Astrocyte (in vitro differentiated cells and primary cell): ENCODE data around the gene COX8C. TPM values are rescaled to one million over a fixed set of nuclear protein-coding genes. Genes with fewer than 3 reads are reported as not detected.

Experiments
- DNase-seq: peaks from one replicate; pipeline ENCODE4 v3.0.0-alpha.2; 2010; ENCODE audit warnings: low read depth
- FAIRE-seq: peaks from 2 replicates; lab custom pipeline; 2011; peaks lifted over from hg19 to GRCh38; lab: Jason Lieb, UNC
- H2AFZ ChIP-seq: 2 replicates; pipeline ENCODE4 v1.6.0; 2012; ENCODE audit warnings: low read depth, low read length, inconsistent platforms
- H3K27ac ChIP-seq: 2 replicates; pipeline ENCODE4 v1.5.1; 2011; ENCODE audit warnings: low read depth, low read length, inconsistent platforms
- H3K27me3 ChIP-seq: 2 replicates; pipeline ENCODE4 v1.6.0; 2011; ENCODE audit warnings: low read length, inconsistent platforms; ENCODE audit not compliant: insufficient read depth
- H3K36me3 ChIP-seq: 2 replicates; pipeline ENCODE4 v1.5.1; 2011; ENCODE audit warnings: low read length, inconsistent platforms; ENCODE audit not compliant: insufficient read depth
- H3K4me1 ChIP-seq: 2 replicates; pipeline ENCODE4 v1.5.1; 2011; ENCODE audit warnings: low read length, inconsistent platforms; ENCODE audit not compliant: insufficient read depth
- H3K4me2 ChIP-seq: 2 replicates; pipeline ENCODE4 v1.6.0; 2012; ENCODE audit warnings: low read length, inconsistent platforms
- H3K4me3 ChIP-seq: 2 replicates; pipeline ENCODE4 v1.5.1; 2011; ENCODE audit warnings: low read depth, mild to moderate bottlenecking, low read length, inconsistent platforms; ENCODE audit not compliant: insufficient read depth
- H3K79me2 ChIP-seq: 2 replicates; pipeline ENCODE4 v1.6.0; 2012; ENCODE audit warnings: mild to moderate bottlenecking, low read length, inconsistent platforms; ENCODE audit not compliant: insufficient read depth
- H3K9ac ChIP-seq: 2 replicates; pipeline ENCODE4 v1.6.0; 2012; ENCODE audit warnings: mild to moderate bottlenecking, low read length, inconsistent platforms
- H3K9me3 ChIP-seq: 2 replicates; pipeline ENCODE4 v1.5.1; 2012; ENCODE audit warnings: low read depth, mild to moderate bottlenecking, low read length, inconsistent platforms; ENCODE audit not compliant: insufficient read depth
- H4K20me1 ChIP-seq: 2 replicates; pipeline ENCODE4 v1.6.0; 2012; ENCODE audit warnings: low read length, inconsistent platforms; ENCODE audit not compliant: insufficient read depth
- H3K27ac Mint-ChIP-seq: one replicate; pipeline ENCODE4 v1.8.0; 2021; ENCODE audit warnings: mild to moderate bottlenecking, mixed read lengths; ENCODE audit not compliant: unreplicated experiment
- H3K27me3 Mint-ChIP-seq: one replicate; pipeline ENCODE4 v1.8.0; 2021; ENCODE audit warnings: low read depth, mixed read lengths; ENCODE audit not compliant: unreplicated experiment
- H3K36me3 Mint-ChIP-seq: one replicate; pipeline ENCODE4 v1.8.0; 2021; ENCODE audit warnings: low read depth, mixed read lengths; ENCODE audit not compliant: unreplicated experiment
- H3K4me1 Mint-ChIP-seq: one replicate; pipeline ENCODE4 v1.8.0; 2021; ENCODE audit warnings: low read depth, mixed read lengths; ENCODE audit not compliant: unreplicated experiment
- H3K4me3 Mint-ChIP-seq: one replicate; pipeline ENCODE4 v1.8.0; 2021; ENCODE audit warnings: mild to moderate bottlenecking, moderate library complexity, mixed read lengths; ENCODE audit not compliant: unreplicated experiment
- H3K9me3 Mint-ChIP-seq: one replicate; pipeline ENCODE4 v1.8.0; 2021; ENCODE audit warnings: mild to moderate bottlenecking, mixed read lengths; ENCODE audit not compliant: unreplicated experiment
- EZH2 ChIP-seq: IDR thresholded peaks from 2 replicates; pipeline ENCODE4 v1.6.1; 2012; ENCODE audit warnings: mild to moderate bottlenecking, low read length, inconsistent platforms; ENCODE audit not compliant: insufficient read depth
- total RNA-seq: library from RNA; stranded (reverse); gene quantifications from 2 replicates; pipeline ENCODE4 v1.2.1, GENCODE V29; 2021
- TF ChIP-seq, protein P1 (sequence below): IDR thresholded peaks from 2 replicates; pipeline ENCODE4 v1.5.1; 2011; ENCODE audit warnings: low read depth, mild to moderate bottlenecking, inconsistent platforms, low read length, moderate library complexity; ENCODE audit not compliant: insufficient read depth

The COX8C gene
- total RNA-seq, 1 donor from 2014 or later: not detected

DNA sequence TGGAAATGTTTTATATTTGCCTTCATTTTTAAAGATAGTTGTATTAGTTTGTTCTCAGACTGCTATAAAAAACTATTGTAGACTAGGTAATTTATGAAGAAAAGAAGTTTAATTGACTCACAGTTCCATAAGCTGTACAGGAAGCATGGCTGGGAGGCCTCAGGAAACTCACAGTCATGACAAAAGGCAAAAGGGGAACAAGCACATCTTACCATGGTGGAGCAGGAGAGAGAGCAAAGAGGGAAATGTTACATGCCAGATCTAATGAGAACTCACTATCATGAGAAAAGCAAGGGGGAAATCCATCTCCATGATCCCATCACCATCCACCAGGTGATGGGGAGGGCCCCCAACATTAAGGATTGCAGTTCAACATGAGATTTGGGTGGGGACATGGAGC lies 48.2 kb downstream of the COX8C start:
- no peaks in the 10 kb centered on the region for H3K36me3 ChIP-seq
- H3K79me2 ChIP-seq: no peaks in the 10 kb centered on the region
- no peak for FAIRE-seq
- Mint-ChIP-seq H3K4me3 (no peak overlapping the region), H3K9me3 (peaks cover 2% of the 10 kb centered on the region), H3K27me3 (no peaks in the 10 kb centered on the region), H3K36me3 (no peaks in the 10 kb centered on the region), H3K4me1 (no peaks in the 10 kb centered on the region), H3K27ac (no peak overlapping the region)
- no peak for DNase-seq
- no peaks in the 10 kb centered on the region for H4K20me1 ChIP-seq
- TF ChIP-seq, protein P1, sequence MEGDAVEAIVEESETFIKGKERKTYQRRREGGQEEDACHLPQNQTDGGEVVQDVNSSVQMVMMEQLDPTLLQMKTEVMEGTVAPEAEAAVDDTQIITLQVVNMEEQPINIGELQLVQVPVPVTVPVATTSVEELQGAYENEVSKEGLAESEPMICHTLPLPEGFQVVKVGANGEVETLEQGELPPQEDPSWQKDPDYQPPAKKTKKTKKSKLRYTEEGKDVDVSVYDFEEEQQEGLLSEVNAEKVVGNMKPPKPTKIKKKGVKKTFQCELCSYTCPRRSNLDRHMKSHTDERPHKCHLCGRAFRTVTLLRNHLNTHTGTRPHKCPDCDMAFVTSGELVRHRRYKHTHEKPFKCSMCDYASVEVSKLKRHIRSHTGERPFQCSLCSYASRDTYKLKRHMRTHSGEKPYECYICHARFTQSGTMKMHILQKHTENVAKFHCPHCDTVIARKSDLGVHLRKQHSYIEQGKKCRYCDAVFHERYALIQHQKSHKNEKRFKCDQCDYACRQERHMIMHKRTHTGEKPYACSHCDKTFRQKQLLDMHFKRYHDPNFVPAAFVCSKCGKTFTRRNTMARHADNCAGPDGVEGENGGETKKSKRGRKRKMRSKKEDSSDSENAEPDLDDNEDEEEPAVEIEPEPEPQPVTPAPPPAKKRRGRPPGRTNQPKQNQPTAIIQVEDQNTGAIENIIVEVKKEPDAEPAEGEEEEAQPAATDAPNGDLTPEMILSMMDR: no peak
- TF ChIP-seq EZH2: no peak
- H3K4me2 ChIP-seq: no peak overlapping the region
- H3K4me3 ChIP-seq: no peak overlapping the region
- no peaks in the 10 kb centered on the region for H3K9me3 ChIP-seq
- no peak overlapping the region for H3K27ac ChIP-seq
- H3K27me3 ChIP-seq: no peaks in the 10 kb centered on the region
- H2AFZ ChIP-seq: no peak overlapping the region
- H3K4me1 ChIP-seq: no peaks in the 10 kb centered on the region
- H3K9ac ChIP-seq: no peak overlapping the region

- H3K4me3 ChIP-seq: no peak overlapping the region
- DNase-seq: no peak
- no peak for FAIRE-seq
- no peaks in the 10 kb centered on the region for H3K36me3 ChIP-seq
- Mint-ChIP-seq H3K36me3 (no peaks in the 10 kb centered on the region), H3K9me3 (peaks cover 2% of the 10 kb centered on the region), H3K27me3 (no peaks in the 10 kb centered on the region), H3K4me3 (no peak overlapping the region), H3K4me1 (no peaks in the 10 kb centered on the region), H3K27ac (no peak overlapping the region)
- no peaks in the 10 kb centered on the region for H4K20me1 ChIP-seq
- H3K4me2 ChIP-seq: no peak overlapping the region
- no peak overlapping the region for H2AFZ ChIP-seq
- no peaks in the 10 kb centered on the region for H3K9me3 ChIP-seq
- no peak overlapping the region for H3K9ac ChIP-seq
- H3K79me2 ChIP-seq: no peaks in the 10 kb centered on the region
- no peak overlapping the region for H3K27ac ChIP-seq
- TF ChIP-seq, protein P1: no peak
- TF ChIP-seq EZH2: no peak
- no peaks in the 10 kb centered on the region for H3K27me3 ChIP-seq
- H3K4me1 ChIP-seq: no peaks in the 10 kb centered on the region
Observed at GRCh38 chr14:93396456-93396855, 49.5 kb downstream of the COX8C start.

Other genes with a start within 250 kb of the COX8C start
- 11.2 and 13.0 TPM in 2 replicates for gene ITPK1, start 231.3 kb upstream of the COX8C start, total RNA-seq
- 15.8 and 16.1 TPM in 2 replicates for gene MOAP1, start 162.3 kb upstream of the COX8C start, total RNA-seq
- gene LYSET, start 161.9 kb upstream of the COX8C start, total RNA-seq: 9.1 and 9.8 TPM in 2 replicates
- gene GON7, start 140.1 kb upstream of the COX8C start, total RNA-seq: 5.3 and 5.4 TPM in 2 replicates
- 7.3 and 7.8 TPM in 2 replicates for gene UBR7, start 139.9 kb upstream of the COX8C start, total RNA-seq
- 48.1 and 53.2 TPM in 2 replicates for gene BTBD7, start 14.1 kb upstream of the COX8C start, total RNA-seq
- gene UNC79, start 83.8 kb downstream of the COX8C start, total RNA-seq: 0.66 and 0.75 TPM in 2 replicates